Epithelial cell of proximal tubule (primary cell): ENCODE results near the gene PAK1. TPM values are rescaled to one million over a fixed set of nuclear protein-coding genes. Genes with fewer than 3 reads are reported as not detected.

Experiments
- DNase-seq: peaks from one replicate; pipeline ENCODE4 v3.0.0-alpha.2; 2011; ENCODE audit warnings: low read depth
- H3K4me3 ChIP-seq: 2 replicates; pipeline ENCODE4 v1.5.1; 2011; ENCODE audit warnings: low read depth, mild to moderate bottlenecking, low read length
- total RNA-seq: library from RNA; depleted of rRNA; stranded (reverse); fragments of >200 nt; gene quantifications from 2 replicates; pipeline ENCODE4 v1.2.3, GENCODE V29; 2015
- TF ChIP-seq, protein P1 (sequence below): conservative IDR thresholded peaks from 2 replicates; pipeline ENCODE4 v1.5.1; 2012; ENCODE audit warnings: low read depth, mild to moderate bottlenecking, low read length

Gene PAK1
- total RNA-seq, 1 donor from 2014 or later: 38.8 TPM

DNA sequence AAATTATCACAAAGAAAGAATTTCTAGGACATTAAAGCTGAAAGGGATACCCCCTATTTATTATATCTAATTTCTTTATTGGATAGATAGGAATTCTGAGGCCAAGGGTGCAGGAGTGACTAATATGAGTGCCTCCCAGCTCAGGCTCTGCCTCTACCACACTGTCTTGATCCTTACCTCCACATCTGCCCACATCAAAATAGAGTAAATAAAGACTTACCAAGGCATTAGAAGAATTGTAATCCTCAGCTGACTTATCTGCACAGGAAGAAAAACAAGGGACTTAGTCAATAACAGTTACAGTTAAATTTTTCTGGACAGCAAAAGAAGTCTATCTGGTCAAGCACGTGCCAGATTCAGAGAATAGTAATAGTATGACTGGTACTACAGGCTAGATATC, 99.8 kb downstream of the PAK1 start:
- TF ChIP-seq, protein P1, sequence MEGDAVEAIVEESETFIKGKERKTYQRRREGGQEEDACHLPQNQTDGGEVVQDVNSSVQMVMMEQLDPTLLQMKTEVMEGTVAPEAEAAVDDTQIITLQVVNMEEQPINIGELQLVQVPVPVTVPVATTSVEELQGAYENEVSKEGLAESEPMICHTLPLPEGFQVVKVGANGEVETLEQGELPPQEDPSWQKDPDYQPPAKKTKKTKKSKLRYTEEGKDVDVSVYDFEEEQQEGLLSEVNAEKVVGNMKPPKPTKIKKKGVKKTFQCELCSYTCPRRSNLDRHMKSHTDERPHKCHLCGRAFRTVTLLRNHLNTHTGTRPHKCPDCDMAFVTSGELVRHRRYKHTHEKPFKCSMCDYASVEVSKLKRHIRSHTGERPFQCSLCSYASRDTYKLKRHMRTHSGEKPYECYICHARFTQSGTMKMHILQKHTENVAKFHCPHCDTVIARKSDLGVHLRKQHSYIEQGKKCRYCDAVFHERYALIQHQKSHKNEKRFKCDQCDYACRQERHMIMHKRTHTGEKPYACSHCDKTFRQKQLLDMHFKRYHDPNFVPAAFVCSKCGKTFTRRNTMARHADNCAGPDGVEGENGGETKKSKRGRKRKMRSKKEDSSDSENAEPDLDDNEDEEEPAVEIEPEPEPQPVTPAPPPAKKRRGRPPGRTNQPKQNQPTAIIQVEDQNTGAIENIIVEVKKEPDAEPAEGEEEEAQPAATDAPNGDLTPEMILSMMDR: no peak
- no peak for DNase-seq
- H3K4me3 ChIP-seq: no peak overlapping the region

DNA sequence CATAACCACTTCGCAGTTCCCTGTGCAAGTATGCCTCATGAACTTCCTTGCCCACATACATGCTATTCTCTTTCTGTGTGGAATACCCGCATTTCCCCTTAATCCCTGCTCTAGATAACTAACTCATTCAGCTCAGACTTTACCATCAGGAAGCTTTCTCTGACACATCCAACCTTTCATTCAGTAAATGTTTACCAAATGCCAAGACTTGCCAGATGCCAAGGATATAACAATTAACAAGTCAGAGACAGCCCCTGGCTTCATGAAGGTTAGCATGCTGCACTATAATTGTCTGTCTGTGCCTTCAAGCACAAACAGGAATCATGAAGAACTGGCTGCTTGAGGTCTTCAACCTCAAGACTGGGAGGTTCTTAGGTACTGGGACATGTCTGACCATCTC, 101.2 kb downstream of the PAK1 start:
- no peak overlapping the region for H3K4me3 ChIP-seq
- TF ChIP-seq, protein P1: no peak
- DNase-seq: peak; percentile 22

DNA sequence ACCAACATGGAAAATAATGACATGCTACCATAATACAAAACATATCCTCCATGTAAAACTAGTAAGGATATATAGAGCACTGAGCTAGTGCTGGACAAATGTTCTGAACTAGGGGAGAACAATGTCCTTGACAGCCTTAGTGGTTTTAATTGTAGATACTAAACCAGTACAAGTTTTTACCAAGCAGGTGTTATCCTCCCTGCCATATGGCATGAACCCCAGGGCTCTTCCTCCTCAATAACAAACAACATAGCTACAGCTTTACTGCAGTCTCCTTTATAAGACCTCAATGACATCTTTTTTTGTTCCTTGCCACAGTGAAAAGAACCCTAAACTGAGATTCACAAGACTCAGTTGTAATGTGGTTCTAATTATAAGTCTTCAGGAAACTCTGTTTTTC, 102.2 kb downstream of the PAK1 start:
- no peak for DNase-seq

DNA sequence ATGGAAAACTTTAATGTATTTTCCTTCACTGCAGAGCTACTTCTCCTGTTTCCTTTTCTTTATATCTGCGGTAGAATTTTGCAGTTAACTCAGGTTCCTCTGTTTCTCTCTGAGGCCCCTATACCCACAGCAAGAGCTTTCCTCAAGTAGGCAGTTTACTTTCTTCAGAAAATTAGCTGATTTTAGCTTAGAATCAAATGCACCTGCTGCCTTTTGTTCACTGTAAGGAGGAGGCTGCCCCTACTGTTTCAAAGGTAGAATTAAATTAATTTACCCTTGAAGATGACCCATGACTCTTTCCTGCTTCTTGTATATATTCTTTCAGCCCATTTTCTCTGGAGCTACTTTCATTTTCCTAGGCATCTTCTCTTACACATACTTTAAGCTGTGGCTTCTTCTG, 103.7 kb downstream of the PAK1 start:
- TF ChIP-seq, protein P1: peak; percentile 12
- DNase-seq: no peak
- no peak overlapping the region for H3K4me3 ChIP-seq

More for the DNA sequence above, 102.2 kb downstream of the PAK1 start:
- TF ChIP-seq, protein P1: no peak
- no peak overlapping the region for H3K4me3 ChIP-seq

DNA sequence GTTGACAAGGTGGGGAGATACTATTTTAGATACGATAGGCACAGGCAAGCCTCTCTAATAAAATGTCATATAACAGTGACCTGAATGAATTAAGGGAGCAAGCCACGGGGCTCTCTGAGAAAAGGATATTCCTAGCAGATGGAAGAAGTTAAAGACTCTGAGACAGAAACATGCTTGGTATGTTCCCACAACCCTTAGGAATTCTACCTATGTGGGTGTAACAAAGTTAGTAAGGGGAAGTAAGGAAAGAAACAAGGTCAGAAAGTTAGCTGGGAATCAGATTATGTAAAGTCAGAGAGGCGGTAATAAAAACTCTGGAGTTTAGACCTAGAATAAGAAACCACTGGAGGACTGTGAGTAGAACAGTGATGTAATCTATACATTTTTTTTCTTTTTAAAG, 112.7 kb downstream of the PAK1 start:
- TF ChIP-seq, protein P1: no peak
- DNase-seq: peak; percentile 37
- no peak overlapping the region for H3K4me3 ChIP-seq

DNA sequence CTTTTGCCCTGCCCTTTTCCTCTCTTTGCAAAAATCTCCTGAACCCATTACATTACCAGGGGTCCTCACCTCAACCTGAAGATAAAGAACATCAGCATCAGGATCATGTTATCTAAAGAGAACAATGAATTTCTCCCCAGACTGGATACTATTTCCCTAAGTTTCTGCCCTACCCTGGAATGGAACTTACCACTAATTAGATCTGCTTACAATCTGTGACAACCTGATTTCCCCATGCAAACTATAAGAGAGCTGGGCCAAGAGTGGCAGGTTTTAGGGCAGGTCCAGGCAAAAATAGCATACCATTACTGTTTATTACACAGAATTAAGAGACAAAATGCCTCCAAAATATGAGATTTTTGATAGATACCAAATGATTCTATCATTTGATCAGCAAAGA, 114.4 kb downstream of the PAK1 start:
- TF ChIP-seq, protein P1: no peak
- DNase-seq: no peak
- no peak overlapping the region for H3K4me3 ChIP-seq

DNA sequence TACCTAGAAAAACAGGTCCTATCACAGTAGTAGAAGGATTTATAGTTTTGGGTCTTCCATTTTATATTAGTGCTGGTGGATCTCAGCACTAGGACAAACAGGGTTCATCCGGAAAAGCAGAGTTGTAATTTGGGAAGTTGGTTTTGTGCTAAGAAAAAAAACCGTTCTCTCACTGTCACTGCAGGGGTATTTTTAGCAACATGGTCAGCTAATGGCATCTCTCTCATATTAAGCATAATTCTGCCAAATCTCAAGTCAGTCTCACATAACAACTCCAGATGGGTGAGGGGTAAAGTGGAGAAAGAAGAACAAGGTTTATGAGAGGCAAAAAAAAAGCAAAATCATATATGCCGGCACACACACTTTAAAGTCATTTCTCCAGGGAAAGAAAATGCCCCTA, 120.8 kb downstream of the PAK1 start:
- H3K4me3 ChIP-seq: no peak overlapping the region
- DNase-seq: no peak
- TF ChIP-seq, protein P1: no peak
